ENCODE results near the gene ADGRF5.

DNA sequence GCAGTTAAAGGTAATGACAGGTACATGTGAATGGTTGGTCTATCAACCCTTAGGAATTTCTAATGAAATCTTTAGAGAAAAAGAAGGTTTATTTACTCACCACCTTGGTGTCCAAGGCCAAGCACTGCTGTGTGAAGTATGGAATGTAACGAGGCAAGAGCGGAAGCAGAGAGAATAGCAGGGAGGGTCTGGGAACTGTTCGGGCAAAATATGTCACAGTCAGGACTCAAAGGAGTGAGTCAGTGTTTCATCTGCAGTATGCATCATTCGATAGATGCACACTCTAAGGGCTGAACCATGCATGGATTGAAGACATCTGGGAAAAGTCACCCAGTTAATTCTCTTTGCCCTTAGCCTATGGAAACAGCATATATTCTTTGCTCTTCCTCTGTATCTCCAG, 33.2 kb downstream of the ADGRF5 start:
- TF ChIP-seq, protein P1, sequence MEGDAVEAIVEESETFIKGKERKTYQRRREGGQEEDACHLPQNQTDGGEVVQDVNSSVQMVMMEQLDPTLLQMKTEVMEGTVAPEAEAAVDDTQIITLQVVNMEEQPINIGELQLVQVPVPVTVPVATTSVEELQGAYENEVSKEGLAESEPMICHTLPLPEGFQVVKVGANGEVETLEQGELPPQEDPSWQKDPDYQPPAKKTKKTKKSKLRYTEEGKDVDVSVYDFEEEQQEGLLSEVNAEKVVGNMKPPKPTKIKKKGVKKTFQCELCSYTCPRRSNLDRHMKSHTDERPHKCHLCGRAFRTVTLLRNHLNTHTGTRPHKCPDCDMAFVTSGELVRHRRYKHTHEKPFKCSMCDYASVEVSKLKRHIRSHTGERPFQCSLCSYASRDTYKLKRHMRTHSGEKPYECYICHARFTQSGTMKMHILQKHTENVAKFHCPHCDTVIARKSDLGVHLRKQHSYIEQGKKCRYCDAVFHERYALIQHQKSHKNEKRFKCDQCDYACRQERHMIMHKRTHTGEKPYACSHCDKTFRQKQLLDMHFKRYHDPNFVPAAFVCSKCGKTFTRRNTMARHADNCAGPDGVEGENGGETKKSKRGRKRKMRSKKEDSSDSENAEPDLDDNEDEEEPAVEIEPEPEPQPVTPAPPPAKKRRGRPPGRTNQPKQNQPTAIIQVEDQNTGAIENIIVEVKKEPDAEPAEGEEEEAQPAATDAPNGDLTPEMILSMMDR (conservative IDR thresholded peaks at IDR 0.05) = no peak
- TF ChIP-seq ZFX (IDR thresholded peaks at IDR 0.05) = no peak
